ENCODE data around the gene ZCCHC8. TPM values are rescaled to one million over a fixed set of nuclear protein-coding genes. Genes with fewer than 3 reads are reported as not detected.
"Not testable (repeated sequence)": the region's sequence is repeated elsewhere in the genome, so short reads cannot be mapped to it uniquely, and the experiment has no call there.

ZCCHC8 gene
- total and polyA plus RNA-seq, 2 donors (not counting 1 experiment from before 2014, with no cell fraction given), result 30.0 to 56.2 TPM

DNA sequence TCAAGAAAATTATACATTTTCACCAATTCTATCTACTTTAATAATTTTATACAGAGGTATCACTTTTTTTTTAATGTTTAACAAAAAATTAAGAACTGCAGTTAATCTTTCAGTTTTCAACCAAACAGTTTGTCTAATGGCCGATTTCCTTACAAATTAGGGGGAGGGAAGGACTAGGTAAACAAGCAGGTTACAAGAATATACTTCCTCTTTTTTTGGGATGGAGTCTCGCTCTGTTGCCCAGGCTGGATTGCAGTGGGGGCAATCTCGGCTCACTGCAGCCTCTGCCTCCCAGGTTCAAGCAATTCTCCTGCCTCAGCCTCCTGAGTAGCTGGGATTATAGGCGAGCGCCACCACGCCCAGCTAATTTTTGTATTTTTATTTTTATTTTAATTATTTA, 7.5 kb downstream of the ZCCHC8 start:
- ATAC-seq (ENCODE audit: low read depth); H3K27me3 Mint-ChIP-seq; H3K4me2 ChIP-seq (replicated peaks; ENCODE audit: low read depth, low read length, poor library complexity, severe bottlenecking); POLR2A ChIA-PET; H4K20me1 ChIP-seq (ENCODE audit: control insufficient read depth, insufficient read depth, low read length, poor library complexity, severe bottlenecking); H3K9me3 Mint-ChIP-seq (ENCODE audit: insufficient read depth); H3K4me3 Mint-ChIP-seq; H3K27me3 ChIP-seq (replicated peaks in 1 of 4; ENCODE audit: control extremely low read depth in 1 of 4, control insufficient read depth in 3 of 4, insufficient read depth in 4 of 4, low read length in 3 of 4); DNase-seq; H2AFZ ChIP-seq (ENCODE audit: insufficient read depth, low read depth, low read length, poor library complexity, severe bottlenecking); intact Hi-C loops (cut with micrococcal nuclease); H3K9ac ChIP-seq (ENCODE audit: low read length); H3K27ac ChIP-seq (ENCODE audit: low read length in 2 of 2); H3K4me1 ChIP-seq (ENCODE audit: control insufficient read depth in 2 of 2, insufficient read depth in 2 of 2, low read length in 2 of 2); H3K27ac Mint-ChIP-seq; H3K9me3 ChIP-seq (ENCODE audit: control extremely low read depth in 1 of 3, control insufficient read depth in 2 of 3, insufficient read depth in 1 of 3, low read length in 2 of 3); H3K4me3 ChIP-seq (ENCODE audit: control extremely low read depth in 1 of 5, extremely low read depth in 1 of 5, insufficient read depth in 1 of 5, low read depth in 2 of 5, low read length in 4 of 5): not testable (repeated sequence)
- H3K79me2 ChIP-seq (ENCODE audit: control insufficient read depth, insufficient read depth, low read length), result peaks cover 65% of the 10 kb centered on the region
- H3K36me3 ChIP-seq (replicated peaks in 1 of 2; ENCODE audit: control extremely low read depth in 1 of 2, control insufficient read depth in 1 of 2, extremely low read depth in 1 of 2, insufficient read depth in 2 of 2, low read length in 1 of 2), result peaks cover 16 to 44% of the 10 kb centered on the region in 2 experiments
- CTCF ChIA-PET, result interaction anchor here (1.2 kb wide), 1 partner anchor 22 kb away, joined by 3 read pairs; no protein-coding TSS in a partner anchor
- no CpG with 5 or more reads among the region's 6 CpGs for WGBS (ENCODE audit: insufficient coverage)
- peaks cover 15% of the 10 kb centered on the region for H3K4me1 Mint-ChIP-seq

- no peak overlapping the region for H3K4me2 ChIP-seq (replicated peaks; ENCODE audit: low read depth, low read length, poor library complexity, severe bottlenecking)
- no peak for TF ChIP-seq EZH2 (IDR thresholded peaks at IDR 0.05; ENCODE audit: borderline replicate concordance, insufficient read depth, low read depth, low read length, poor library complexity, severe bottlenecking)
- TF ChIP-seq, protein P1, sequence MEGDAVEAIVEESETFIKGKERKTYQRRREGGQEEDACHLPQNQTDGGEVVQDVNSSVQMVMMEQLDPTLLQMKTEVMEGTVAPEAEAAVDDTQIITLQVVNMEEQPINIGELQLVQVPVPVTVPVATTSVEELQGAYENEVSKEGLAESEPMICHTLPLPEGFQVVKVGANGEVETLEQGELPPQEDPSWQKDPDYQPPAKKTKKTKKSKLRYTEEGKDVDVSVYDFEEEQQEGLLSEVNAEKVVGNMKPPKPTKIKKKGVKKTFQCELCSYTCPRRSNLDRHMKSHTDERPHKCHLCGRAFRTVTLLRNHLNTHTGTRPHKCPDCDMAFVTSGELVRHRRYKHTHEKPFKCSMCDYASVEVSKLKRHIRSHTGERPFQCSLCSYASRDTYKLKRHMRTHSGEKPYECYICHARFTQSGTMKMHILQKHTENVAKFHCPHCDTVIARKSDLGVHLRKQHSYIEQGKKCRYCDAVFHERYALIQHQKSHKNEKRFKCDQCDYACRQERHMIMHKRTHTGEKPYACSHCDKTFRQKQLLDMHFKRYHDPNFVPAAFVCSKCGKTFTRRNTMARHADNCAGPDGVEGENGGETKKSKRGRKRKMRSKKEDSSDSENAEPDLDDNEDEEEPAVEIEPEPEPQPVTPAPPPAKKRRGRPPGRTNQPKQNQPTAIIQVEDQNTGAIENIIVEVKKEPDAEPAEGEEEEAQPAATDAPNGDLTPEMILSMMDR (IDR thresholded peaks at IDR 0.05), result no peak
- intact Hi-C loops (cut with micrococcal nuclease), result no loop called here
- DNase-seq (no peak), ATAC-seq (ENCODE audit: low read depth) (no peak)
- H3K27me3 ChIP-seq (replicated peaks in 1 of 4; ENCODE audit: control extremely low read depth in 1 of 4, control insufficient read depth in 3 of 4, insufficient read depth in 4 of 4, low read length in 3 of 4), result no peaks in the 10 kb centered on the region
- no peak overlapping the region for H3K4me3 ChIP-seq (ENCODE audit: control extremely low read depth in 1 of 5, extremely low read depth in 1 of 5, insufficient read depth in 1 of 5, low read depth in 2 of 5, low read length in 4 of 5)
- Mint-ChIP-seq H3K4me3 (no peak overlapping the region), H3K27ac (no peak overlapping the region), H3K27me3 (no peaks in the 10 kb centered on the region), H3K9me3 (ENCODE audit: insufficient read depth) (no peaks in the 10 kb centered on the region), H3K4me1 (peaks cover 13% of the 10 kb centered on the region)
- no peak overlapping the region for H3K27ac ChIP-seq (ENCODE audit: low read length in 2 of 2)
- H3K9ac ChIP-seq (ENCODE audit: low read length), result no peak overlapping the region
- H2AFZ ChIP-seq (ENCODE audit: insufficient read depth, low read depth, low read length, poor library complexity, severe bottlenecking), result no peak overlapping the region
- no peaks in the 10 kb centered on the region for H3K9me3 ChIP-seq (ENCODE audit: control extremely low read depth in 1 of 3, control insufficient read depth in 2 of 3, insufficient read depth in 1 of 3, low read length in 2 of 3)
- peaks cover 0 to 6% of the 10 kb centered on the region in 2 donors for H3K4me1 ChIP-seq (ENCODE audit: control insufficient read depth in 2 of 2, insufficient read depth in 2 of 2, low read length in 2 of 2)
- peaks cover 19 to 56% of the 10 kb centered on the region in 2 experiments for H3K36me3 ChIP-seq (replicated peaks in 1 of 2; ENCODE audit: control extremely low read depth in 1 of 2, control insufficient read depth in 1 of 2, extremely low read depth in 1 of 2, insufficient read depth in 2 of 2, low read length in 1 of 2)
- CTCF ChIA-PET, result interaction anchor here (0.7 to 1.0 kb wide), 2 partner anchors 93 to 1024 kb away, joined by 3 to 5 read pairs; no protein-coding TSS in a partner anchor
- peaks cover 6% of the 10 kb centered on the region for H4K20me1 ChIP-seq (ENCODE audit: control insufficient read depth, insufficient read depth, low read length, poor library complexity, severe bottlenecking)
- H3K79me2 ChIP-seq (ENCODE audit: control insufficient read depth, insufficient read depth, low read length), result peaks cover 53% of the 10 kb centered on the region
- POLR2A ChIA-PET, result interaction anchor here (0.7 to 1.5 kb wide), 4 partner anchors 9 to 88 kb away, joined by 5 to 9 read pairs (median 8); partner anchors contain the start of gene ZCCHC8
- 100% methylated on average over 1 of the region's 2 CpGs for WGBS (ENCODE audit: insufficient coverage)
These were observed 8.7 kb downstream of the ZCCHC8 start for GRCh38 chr12:122491991-122492390.

All from B cell (primary cell).